K562 (cell line): ENCODE results near the gene PSAP. TPM values are rescaled to one million over a fixed set of nuclear protein-coding genes. Genes with fewer than 3 reads are reported as not detected.

Source experiments
- ATAC-seq: fragments of 200-7000 bp; cut with Tn5 transposase; 3 replicates; pipeline ENCODE4 v1.9.1; 2020; ENCODE audit warnings: moderate library complexity
- BruUV-seq: library from RNA; stranded (reverse); fragments of 400-500 nt; replicated peaks from 2 replicates; lab custom pipeline; 2021; lab: Mats Ljungman, UMichigan
- CTCF ChIA-PET: fragments of 300-600 bp; formaldehyde crosslinking; extraction: SDS; loops from one replicate; lab custom pipeline; 2021; ENCODE audit warnings: low intra/inter-chr PET ratio; lab: Yijun Ruan, JAX
- POLR2A ChIA-PET: fragments of 300-600, 350-650 bp; sonication (Branson Sonifier 250); formaldehyde crosslinking; extraction: SDS; loops from one replicate; lab custom pipeline; 2021; ENCODE audit warnings: antibody characterized with exemption, inconsistent platforms; lab: Yijun Ruan, JAX
- DNase-seq, 4 experiments: peaks; one replicate each; pipeline versions ENCODE4 v3.0.0 to v3.0.0-alpha.2; 2011 to 2018; ENCODE audit warnings: low spot score in 3 of 4, mixed read lengths in 3 of 4; ENCODE audit errors: extremely low read depth in 1 of 4
- FAIRE-seq: peaks from 2 replicates; lab custom pipeline; 2011; peaks lifted over from hg19 to GRCh38; lab: Jason Lieb, UNC
- H2AFZ ChIP-seq: 2 replicates; pipeline ENCODE4 v1.6.0; 2011; ENCODE audit warnings: low read depth, low read length, control low read depth, inconsistent platforms
- H3K27ac ChIP-seq: fragments of 200-600 bp; 3 replicates; pipeline ENCODE4 v1.8.0; 2011; ENCODE audit warnings: low read depth, mild to moderate bottlenecking, control low read depth, inconsistent platforms, low read length, moderate library complexity, mixed read lengths; ENCODE audit errors: extremely low read depth
- H3K27me3 ChIP-seq, 2 experiments: fragments of 300-600 bp in 1 of 2; 2 replicates in 1 of 2; 3 replicates in 1 of 2; pipeline versions ENCODE4 v1.6.0 to v1.8.0; 2011; ENCODE audit warnings: inconsistent platforms in 2 of 2, low read length in 2 of 2, mild to moderate bottlenecking in 1 of 2, mixed read lengths in 1 of 2, moderate library complexity in 1 of 2; ENCODE audit not compliant: control insufficient read depth in 2 of 2, insufficient read depth in 2 of 2
- H3K36me3 ChIP-seq: fragments of 300-600 bp; 3 replicates; pipeline ENCODE4 v1.8.0; 2011; ENCODE audit warnings: mild to moderate bottlenecking, low read length, inconsistent platforms; ENCODE audit not compliant: control insufficient read depth, insufficient read depth
- H3K4me1 ChIP-seq, 2 experiments: fragments of 200-600 bp in 1 of 2; replicated peaks in 1 of 2; 2 replicates in 1 of 2; 3 replicates in 1 of 2; pipeline versions ENCODE4 v1.5.1 to v1.8.0; 2011; ENCODE audit warnings: inconsistent platforms in 2 of 2, low read length in 2 of 2, mild to moderate bottlenecking in 1 of 2, mixed read lengths in 1 of 2, moderate library complexity in 1 of 2; ENCODE audit not compliant: control insufficient read depth in 2 of 2, insufficient read depth in 2 of 2
- H3K4me2 ChIP-seq: 2 replicates; pipeline ENCODE4 v1.6.1; 2011; ENCODE audit warnings: low read length, control low read depth, inconsistent platforms, mixed read lengths; ENCODE audit not compliant: insufficient read depth
- H3K4me3 ChIP-seq: fragments of 200-600 bp; sonication (generic), shearing (Covaris generic); 2 replicates; pipeline ENCODE4 v1.5.1; 2016; ENCODE audit warnings: control low read depth, inconsistent platforms
- H3K79me2 ChIP-seq: fragments of 200-600 bp; 3 replicates; pipeline ENCODE4 v1.8.0; 2011; ENCODE audit warnings: low read length, inconsistent platforms; ENCODE audit not compliant: control insufficient read depth, insufficient read depth
- H3K9ac ChIP-seq, 2 experiments: 2 replicates each; pipeline versions ENCODE4 v1.6.0 to v1.6.1; 2011; ENCODE audit warnings: low read depth in 2 of 2, low read length in 2 of 2, control low read depth in 1 of 2, inconsistent platforms in 1 of 2, mild to moderate bottlenecking in 1 of 2, mixed read lengths in 1 of 2; ENCODE audit not compliant: insufficient read depth in 1 of 2
- H3K9me1 ChIP-seq: one replicate; pipeline ENCODE4 v1.6.0; 2011; ENCODE audit warnings: inconsistent platforms, mild to moderate bottlenecking, low read length, moderate library complexity; ENCODE audit not compliant: control insufficient read depth, insufficient read depth
- H3K9me3 ChIP-seq: replicated peaks from 2 replicates; pipeline ENCODE4 v1.5.1; 2011; ENCODE audit warnings: low read depth, low read length, inconsistent platforms; ENCODE audit not compliant: control insufficient read depth, insufficient read depth
- H4K20me1 ChIP-seq: replicated peaks from 2 replicates; pipeline ENCODE4 v1.6.1; 2011; ENCODE audit warnings: low read length, inconsistent platforms, mixed read lengths; ENCODE audit not compliant: control insufficient read depth, insufficient read depth
- ARID3B ChIP-seq: fragments of 250-450 bp; sonication (Bioruptor Pico); IDR thresholded peaks from 2 replicates; pipeline ENCODE4 v1.4.0; 2020; ENCODE audit warnings: borderline replicate concordance
- EP300 ChIP-seq: IDR thresholded peaks from 2 replicates; pipeline ENCODE4 v1.6.1; 2012; ENCODE audit warnings: low read length, improper control_type of control experiment
- FOXK2 ChIP-seq, 2 experiments: fragments of 450-650 bp; IDR thresholded peaks in 1 of 2; conservative IDR thresholded peaks in 1 of 2; 2 replicates each; pipeline ENCODE4 v1.6.1; 2016; ENCODE audit warnings: low read depth in 2 of 2, mild to moderate bottlenecking in 1 of 2
- GTF2F1 ChIP-seq: IDR thresholded peaks from 2 replicates; pipeline ENCODE4 v1.6.1; 2011; ENCODE audit warnings: low read depth, low read length, improper control_type of control experiment
- GTF3C2 ChIP-seq: IDR thresholded peaks from 3 replicates; pipeline ENCODE4 v1.6.1; 2011; ENCODE audit warnings: borderline replicate concordance, mild to moderate bottlenecking, moderate library complexity; ENCODE audit not compliant: insufficient read length; ENCODE audit errors: extremely low read depth
- HNRNPK ChIP-seq: fragments of 200-400 bp; formaldehyde crosslinking; IDR thresholded peaks from one replicate; pipeline ENCODE4 v1.6.1; 2018; ENCODE audit warnings: mild to moderate bottlenecking, low read depth, low read length; ENCODE audit not compliant: poor library complexity, severe bottlenecking
- MYNN ChIP-seq, 2 experiments: sonication (generic); formaldehyde crosslinking in 1 of 2; IDR thresholded peaks; 2 replicates each; pipeline versions ENCODE4 v1.5.0 to v1.6.1; 2016 to 2020; ENCODE audit warnings: antibody characterized with exemption in 1 of 2, missing genetic modification reagents in 1 of 2
- NFRKB ChIP-seq: fragments of 450-650 bp; IDR thresholded peaks from 2 replicates; pipeline ENCODE4 v1.6.1; 2016; ENCODE audit warnings: low read depth
- NR2F6 ChIP-seq: fragments of 450-650 bp; formaldehyde crosslinking; IDR thresholded peaks from 2 replicates; pipeline ENCODE4 v1.4.0; 2020; ENCODE audit warnings: mild to moderate bottlenecking
- SMARCC2 ChIP-seq: fragments of 450-650 bp; IDR thresholded peaks from 2 replicates; pipeline ENCODE4 v1.6.1; 2017; ENCODE audit warnings: antibody characterized with exemption, moderate library complexity, mild to moderate bottlenecking, low read depth
- SRSF1 ChIP-seq: fragments of 200-400 bp; formaldehyde crosslinking; IDR thresholded peaks from 2 replicates; pipeline ENCODE4 v1.6.1; 2017; ENCODE audit warnings: mild to moderate bottlenecking, low read depth, low read length, moderate library complexity
- TAF7 ChIP-seq: fragments of 450-650 bp; IDR thresholded peaks from 2 replicates; pipeline ENCODE4 v1.6.1; 2016; ENCODE audit warnings: missing genetic modification characterization, missing compliant biosample characterization
- TCF7L2 ChIP-seq: fragments of 150-350 bp; IDR thresholded peaks from 2 replicates; pipeline ENCODE4 v1.6.1; 2016; ENCODE audit warnings: low read depth, mild to moderate bottlenecking, low read length, moderate library complexity
- ZNF224 ChIP-seq: sonication (generic); formaldehyde crosslinking; IDR thresholded peaks from 2 replicates; pipeline ENCODE4 v1.8.0; 2022; ENCODE audit warnings: mild to moderate bottlenecking, missing genetic modification reagents
- ZNF253 ChIP-seq: fragments of 250-450 bp; sonication (Bioruptor Pico); conservative IDR thresholded peaks from 2 replicates; pipeline ENCODE4 v1.6.1; 2021; ENCODE audit warnings: mild to moderate bottlenecking
- WGBS: fragments of 100-300 bp; shearing (Covaris generic); methylation state at CpG from one replicate; pipeline ENCODE4 v1.1.6; 2016; ENCODE audit warnings: low coverage, mixed read lengths; ENCODE audit not compliant: insufficient coverage; ENCODE audit errors: missing lambda C conversion rate; 5-methylcytosine and 5-hydroxymethylcytosine counted together
- in situ Hi-C: fragments of 300-500 bp; cut with MboI; formaldehyde crosslinking; loops from 4 replicates; pipeline ENCODE4 v1.15.0; 2018; ENCODE audit warnings: inconsistent platforms, mixed read lengths
- intact Hi-C: fragments of 100-400 bp; cut with micrococcal nuclease; formaldehyde crosslinking; loops from 2 replicates; pipeline ENCODE4 v1.14.2; 2022
- polyA plus RNA-seq, 8 experiments: library from polyadenylated mRNA; depleted of rRNA in 4 of 8; stranded (reverse) in 5 of 8; unstranded in 3 of 8; fragments of >200 nt; fragmentation: Nextera tagmentation in 2 of 8; fragmentation: Illumina TruSeq in 1 of 8; extraction: Ambion mirVana in 2 of 8; extraction: Trizol in 1 of 8; gene quantifications; 2 replicates each; pipeline versions ENCODE4 v1.2.1 to v1.2.3, GENCODE V29; 2011 to 2014; ENCODE audit warnings: inconsistent platforms in 1 of 8, missing spikeins in 1 of 8
- total RNA-seq, 7 experiments: library from RNA; depleted of rRNA in 6 of 7; stranded (reverse); fragments of >200 nt in 6 of 7; fragmentation: Illumina TruSeq in 2 of 7; extraction: Trizol in 2 of 7; gene quantifications; 2 replicates each; pipeline versions ENCODE4 v1.2.1 to v1.2.3, GENCODE V29; 2011 to 2021; ENCODE audit warnings: low replicate concordance in 1 of 7

PSAP gene
- total and polyA plus RNA-seq, 9 of the 15 experiments (the other 6 are each of a cell fraction or from before 2014, with no cell fraction given) = 245 to 700 (median 429) TPM

- TF ChIP-seq FOXK2 (conservative IDR thresholded peaks at IDR 0.05 in 1 of 2, IDR thresholded peaks at IDR 0.05 in 1 of 2; ENCODE audit: low read depth in 2 of 2) (no peak; a peak in 1 of 4 replicates), NR2F6 (CRISPR knock-in tag) (no peak), TAF7 (no peak), EP300 (no peak), MYNN (IDR thresholded peaks at IDR 0.05) (no peak), MYNN (CRISPR knock-in tag; IDR thresholded peaks at IDR 0.05) (no peak), SRSF1 (no peak), ZNF224 (CRISPR knock-in tag) (no peak), SMARCC2 (no peak)
These were observed 13.8 kb downstream of the PSAP start (continued) for GRCh38 chr10:71837098-71837827.

GRCh38 chr10:71836596-71836974, 14.5 kb downstream of the PSAP start:
- 72% methylated on average over 4 of the region's 4 CpGs for WGBS
- ChIA-PET CTCF (interaction anchor here (1.2 to 2.3 kb wide), 3 partner anchors 15 to 60 kb away, joined by 4 to 24 read pairs (median 7); partner anchors contain the start of gene PSAP), POLR2A (interaction anchor here (0.5 to 8.5 kb wide), 8 partner anchors 8 to 310 kb away, joined by 3 to 97 read pairs (median 6); partner anchors contain the start of gene PSAP)
- no peak overlapping the region; the same call in 2 of the 3 replicates for H3K27ac ChIP-seq
- no peaks in the 10 kb centered on the region for H3K9me3 ChIP-seq
- no peak for FAIRE-seq
- peaks cover 96% of the 10 kb centered on the region for H3K79me2 ChIP-seq
- peaks cover 26 to 41% of the 10 kb centered on the region in 2 experiments; a peak in 4 of 5 replicates for H3K4me1 ChIP-seq
- no peaks in the 10 kb centered on the region for H3K27me3 ChIP-seq
- intact Hi-C loops (loop anchor here (2.0 kb wide), 1 partner anchor 212 kb away; no protein-coding TSS in a partner anchor), in situ Hi-C loops (loop anchor here (5.0 kb wide), 1 partner anchor 51 kb away; no protein-coding TSS in a partner anchor)
- no peak overlapping the region for H3K4me3 ChIP-seq
- BruUV-seq = no TSS peak
- TF ChIP-seq HNRNPK = no peak
- no peak for TF ChIP-seq NFRKB
- TF ChIP-seq TCF7L2 = no peak
- TF ChIP-seq ZNF253 (CRISPR knock-in tag) = no peak
- no peak for TF ChIP-seq ARID3B
- TF ChIP-seq GTF2F1 = no peak
- TF ChIP-seq GTF3C2 = no peak
- H3K9me1 ChIP-seq = peaks cover 36% of the 10 kb centered on the region
- peaks cover 79% of the 10 kb centered on the region for H4K20me1 ChIP-seq
- H2AFZ ChIP-seq = no peak overlapping the region
- ATAC-seq = no peak
- H3K4me2 ChIP-seq = no peak overlapping the region
- peak overlapping the region in 1 of 2 experiments; percentile 39; a peak in 1 of 4 replicates for H3K9ac ChIP-seq
- DNase-seq = no peak
- H3K36me3 ChIP-seq = peaks cover 62% of the 10 kb centered on the region
